DMS79 treated with DMSO at 0.1 percent for 48 hours (cell line): ENCODE measurements around the gene ACAT2.
"Not testable (repeated sequence)": the region's sequence is repeated elsewhere in the genome, so short reads cannot be mapped to it uniquely, and the experiment has no call there.

Source experiments
- DNase-seq: peaks from one replicate; lab custom pipeline; 2025; lab: John Stamatoyannopoulos, UW

The ACAT2 gene

DNA sequence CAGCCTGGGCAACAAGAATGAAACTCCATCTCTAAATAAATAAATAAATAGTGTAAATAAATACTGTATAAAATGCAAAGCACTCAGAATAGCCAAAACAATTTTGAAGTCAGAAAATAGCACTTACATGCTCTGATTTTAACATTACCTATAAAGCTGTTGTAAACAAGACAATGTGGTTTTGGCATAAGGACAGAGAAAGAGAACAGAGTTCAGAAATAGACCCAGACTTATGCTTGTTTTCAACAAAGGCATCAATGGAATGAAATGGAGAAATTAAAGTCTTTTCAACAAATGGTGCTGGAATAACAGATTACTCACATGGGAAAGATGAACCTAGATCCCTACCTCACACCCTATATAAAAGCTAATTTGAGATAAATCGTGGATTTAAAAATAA, 10.4 kb downstream of the ACAT2 start:
- no peak for DNase-seq

DNA sequence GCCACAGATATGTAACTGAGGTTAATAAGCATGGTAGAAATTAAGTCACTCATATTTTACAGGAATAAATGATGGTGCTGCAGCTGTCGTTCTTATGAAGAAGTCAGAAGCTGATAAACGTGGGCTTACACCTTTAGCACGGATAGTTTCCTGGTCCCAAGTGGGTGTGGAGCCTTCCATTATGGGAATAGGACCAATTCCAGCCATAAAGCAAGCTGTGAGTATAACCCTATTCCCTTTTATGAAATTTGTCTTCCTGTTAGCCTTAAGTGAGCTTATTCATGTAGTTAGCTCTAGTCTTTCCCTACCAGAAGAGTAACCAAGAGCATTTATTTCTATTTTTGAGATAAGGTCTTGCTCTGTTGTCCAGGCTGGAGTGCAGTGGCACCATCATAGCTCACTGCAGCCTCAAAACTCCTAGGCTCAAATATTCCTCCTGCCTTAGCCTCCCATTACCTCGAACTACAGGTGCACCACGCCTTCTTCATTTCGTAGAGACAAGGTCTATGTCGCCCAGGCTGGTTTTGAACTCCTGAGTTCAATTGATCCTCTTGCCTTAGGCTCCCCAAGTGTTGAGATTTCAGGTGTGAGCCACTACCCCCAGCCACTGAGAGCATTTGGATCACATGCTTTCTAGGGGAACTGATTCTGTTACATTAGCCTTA, 15.5 kb downstream of the ACAT2 start:
- DNase-seq: no peak

DNA sequence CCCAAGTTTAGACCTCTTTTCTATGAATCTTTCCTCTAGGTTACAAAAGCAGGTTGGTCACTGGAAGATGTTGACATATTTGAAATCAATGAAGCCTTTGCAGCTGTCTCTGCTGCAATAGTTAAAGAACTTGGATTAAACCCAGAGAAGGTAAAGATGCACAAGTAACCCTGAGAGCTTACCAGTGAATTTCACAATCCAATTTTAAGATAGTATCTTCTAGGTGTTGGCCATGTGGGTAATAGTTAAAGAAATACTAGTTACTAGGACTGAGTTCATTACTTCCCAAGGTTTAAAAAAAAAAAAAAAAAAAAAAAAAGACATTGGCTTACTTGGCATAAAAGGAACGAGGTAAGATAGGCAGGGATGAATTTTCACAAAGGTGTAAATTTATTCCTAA, 16.3 kb downstream of the ACAT2 start:
- DNase-seq: no peak

DNA sequence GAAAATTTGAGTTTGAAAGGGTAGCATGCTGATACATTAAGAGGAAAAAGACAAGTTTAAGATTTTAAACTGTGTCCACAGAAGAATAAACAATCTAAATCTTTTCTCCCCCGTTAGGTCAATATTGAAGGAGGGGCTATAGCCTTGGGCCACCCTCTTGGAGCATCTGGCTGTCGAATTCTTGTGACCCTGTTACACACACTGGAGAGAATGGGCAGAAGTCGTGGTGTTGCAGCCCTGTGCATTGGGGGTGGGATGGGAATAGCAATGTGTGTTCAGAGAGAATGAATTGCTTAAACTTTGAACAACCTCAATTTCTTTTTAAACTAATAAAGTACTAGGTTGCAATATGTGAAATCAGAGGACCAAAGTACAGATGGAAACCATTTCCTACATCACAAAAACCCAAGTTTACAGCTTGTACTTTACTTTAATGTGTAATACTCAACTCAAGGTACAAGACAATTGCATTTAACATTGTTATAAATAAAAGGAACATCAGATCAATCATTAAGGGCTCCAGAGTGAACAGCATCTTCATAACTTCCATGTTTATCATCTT, 16.8 kb downstream of the ACAT2 start:
- DNase-seq: no peak

DNA sequence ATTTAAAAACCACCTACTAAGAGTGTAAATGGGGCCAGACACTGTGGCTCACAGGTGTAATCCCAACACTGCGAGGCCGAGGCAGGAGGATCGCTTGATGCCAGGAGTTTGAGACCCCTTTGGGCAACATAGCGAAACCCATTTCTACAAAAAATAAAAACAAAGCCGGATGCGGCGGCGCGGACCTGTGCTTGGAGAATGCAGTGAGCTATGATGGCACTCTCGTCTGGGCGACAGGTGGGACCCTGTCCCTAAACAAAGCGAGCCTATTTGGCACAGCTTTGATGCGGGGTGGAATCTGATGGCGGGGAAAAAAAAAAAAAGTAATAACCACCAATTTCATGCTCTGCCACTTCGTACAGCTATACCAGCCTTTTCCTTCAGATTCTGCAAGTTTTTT, 26.4 kb downstream of the ACAT2 start:
- DNase-seq: no peak

DNA sequence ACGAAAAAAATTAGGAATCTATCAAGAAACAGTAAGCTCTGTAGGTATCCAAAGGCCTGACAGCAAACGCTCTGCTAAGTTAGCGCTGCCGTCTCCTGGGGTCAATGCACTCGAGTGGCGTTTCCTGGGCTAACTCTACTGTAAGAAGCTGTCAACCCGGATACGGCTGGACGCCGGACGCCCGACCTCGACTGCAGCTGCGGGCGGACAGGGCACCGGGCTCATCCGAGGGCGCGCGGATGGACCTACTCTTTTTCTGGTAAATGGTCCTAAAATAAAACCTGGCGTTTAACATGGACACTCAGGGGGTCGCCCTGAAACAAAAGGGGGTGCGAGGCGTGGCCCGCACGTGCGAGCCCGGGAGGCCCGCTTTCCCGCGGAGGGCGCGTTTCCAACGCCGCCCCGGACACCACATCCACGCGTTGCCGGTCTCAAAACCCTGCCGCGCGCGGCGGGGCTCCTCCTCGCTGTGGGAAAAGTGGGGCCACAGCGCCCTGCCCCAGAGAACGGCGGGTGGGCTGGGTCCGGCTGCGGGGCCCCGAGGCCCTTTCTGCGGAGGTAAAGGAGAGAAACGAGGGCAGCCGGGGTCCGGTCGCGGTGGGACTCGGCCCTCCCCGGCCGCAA, 27.0 kb downstream of the ACAT2 start:
- DNase-seq: no peak

DNA sequence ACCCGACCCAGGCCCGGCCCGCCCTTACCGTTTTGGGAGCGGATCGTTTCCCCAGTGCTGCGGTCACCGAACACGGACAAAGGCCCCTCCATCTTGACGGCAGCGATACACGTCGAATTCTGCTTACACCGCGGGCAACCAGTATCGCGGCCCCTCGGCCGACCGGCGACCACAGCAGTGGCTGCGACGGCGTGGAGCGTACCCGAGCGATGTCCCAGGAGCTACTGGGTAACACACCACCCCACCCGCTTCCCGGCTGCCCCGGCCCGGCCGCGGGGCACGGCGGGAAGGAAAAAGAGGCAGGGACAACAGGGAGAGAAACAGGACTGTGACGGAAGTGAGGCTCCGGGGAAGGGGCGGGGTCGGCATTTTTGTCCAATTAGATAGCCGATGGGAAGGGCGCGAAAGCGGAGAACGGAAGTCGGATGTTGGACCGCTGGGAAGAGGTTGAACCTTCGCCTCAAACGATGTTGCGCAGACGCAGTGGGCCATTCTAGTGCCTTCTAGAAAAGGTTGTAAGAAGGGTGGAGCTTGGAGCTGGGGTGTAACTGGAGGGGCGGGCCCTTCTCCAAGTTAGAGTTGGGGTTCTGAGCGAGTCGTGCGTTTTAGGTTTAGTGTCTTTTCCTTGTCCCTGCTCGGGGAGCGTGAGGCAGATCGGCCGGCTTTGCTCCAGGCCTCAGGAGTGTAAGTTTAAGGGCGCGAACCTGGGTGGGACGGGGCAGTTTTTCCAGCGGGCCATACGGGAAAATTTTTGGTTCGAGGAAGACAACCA, 27.7 kb downstream of the ACAT2 start, which contains the start of gene TCP1:
Gene TCP1 (minus strand): TSS at position 226 of the 772 bp plus-strand sequence. CDS start 134 bp downstream, at position 92.
- DNase-seq: peak; percentile 99

DNA sequence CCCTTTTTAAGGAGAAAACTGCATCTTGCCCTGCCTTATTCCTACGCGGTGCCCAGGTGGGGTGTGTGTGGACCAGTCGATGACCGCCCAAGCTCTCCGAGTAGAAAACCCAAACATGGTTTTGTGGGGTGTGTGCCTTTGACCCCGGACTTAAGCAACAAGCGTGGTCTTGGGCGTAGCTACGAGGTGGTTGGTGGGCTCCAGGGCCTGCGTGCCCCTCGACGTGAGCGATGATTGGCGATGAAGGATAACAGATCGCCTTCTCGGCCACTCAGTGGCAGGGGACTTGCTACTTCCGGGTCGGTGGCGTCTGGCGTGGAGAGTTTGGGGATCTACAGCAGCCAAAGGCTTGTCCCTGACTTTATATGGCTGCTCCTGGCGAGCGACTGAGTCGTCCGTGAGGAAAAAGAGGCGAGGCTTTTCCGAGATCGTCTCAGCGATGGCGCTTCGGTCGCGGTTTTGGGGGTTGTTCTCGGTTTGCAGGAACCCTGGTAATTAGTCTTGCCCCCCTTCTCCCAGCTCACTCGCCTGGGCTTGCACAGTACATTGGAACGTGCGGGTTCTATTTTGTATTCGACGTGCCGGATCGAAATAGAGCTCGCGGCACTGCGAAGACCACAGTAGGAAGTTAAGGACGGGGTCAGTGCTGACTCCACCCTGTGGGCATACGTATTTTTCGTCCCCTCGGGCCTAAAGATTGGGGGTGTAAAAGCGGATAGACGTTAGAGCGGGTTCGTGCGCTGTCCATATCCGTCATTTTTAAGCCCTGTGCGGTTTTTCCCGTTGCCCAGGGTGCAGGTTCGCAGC, 28.5 kb downstream of the ACAT2 start, which contains the start of gene MRPL18:
Gene MRPL18 (plus strand): TSS at position 319 of the 807 bp plus-strand sequence. CDS start 121 bp downstream, at position 440.
- peak; percentile 95 for DNase-seq

DNA sequence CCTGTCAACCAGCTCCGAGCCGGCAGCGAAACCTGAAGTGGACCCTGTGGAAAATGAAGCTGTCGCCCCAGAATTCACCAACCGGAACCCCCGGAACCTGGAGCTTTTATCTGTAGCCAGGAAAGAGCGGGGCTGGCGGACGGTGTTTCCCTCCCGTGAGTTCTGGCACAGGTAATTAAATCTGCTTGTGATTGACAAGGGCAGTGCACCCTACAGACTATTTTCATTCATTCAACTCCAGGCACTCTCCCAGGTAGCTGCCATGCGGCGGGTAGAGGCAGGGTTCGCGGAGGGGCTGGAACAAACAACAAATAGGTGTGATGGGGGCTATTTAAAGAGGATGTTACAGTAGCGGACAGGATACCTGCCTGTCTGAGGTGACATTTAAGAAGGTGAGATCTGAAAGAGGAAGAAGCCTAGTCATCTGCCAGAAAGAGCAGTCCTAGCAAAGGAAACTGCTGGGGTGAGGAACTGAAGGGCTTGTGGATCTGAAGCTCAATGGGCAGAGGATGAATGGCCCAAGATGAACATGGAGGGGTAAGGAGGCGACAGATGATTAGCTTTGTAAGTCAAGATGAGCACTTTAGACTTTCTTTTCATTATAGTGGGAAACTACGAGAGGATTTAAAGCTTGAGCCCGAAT, 29.2 kb downstream of the ACAT2 start:
- peak; percentile 32 for DNase-seq

DNA sequence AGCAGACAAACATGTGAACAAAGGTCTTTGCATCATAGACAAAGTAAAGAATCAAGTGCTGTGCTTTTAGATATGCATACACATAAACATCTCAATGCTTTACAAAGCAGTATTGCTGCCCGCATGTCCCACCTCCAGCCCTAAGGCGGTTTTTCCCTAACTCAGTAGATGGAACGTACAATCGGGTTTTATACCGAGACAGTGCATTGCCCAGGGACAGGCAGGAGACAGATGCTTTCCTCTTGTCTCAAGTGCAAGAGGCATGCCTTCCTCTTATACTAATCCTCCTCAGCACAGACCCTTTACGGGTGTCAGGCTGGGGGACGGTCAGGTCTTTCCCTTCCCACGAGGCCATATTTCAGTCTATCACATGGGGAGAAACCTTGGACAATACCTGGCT, 33.1 kb downstream of the ACAT2 start:
- DNase-seq: not testable (repeated sequence)

DNA sequence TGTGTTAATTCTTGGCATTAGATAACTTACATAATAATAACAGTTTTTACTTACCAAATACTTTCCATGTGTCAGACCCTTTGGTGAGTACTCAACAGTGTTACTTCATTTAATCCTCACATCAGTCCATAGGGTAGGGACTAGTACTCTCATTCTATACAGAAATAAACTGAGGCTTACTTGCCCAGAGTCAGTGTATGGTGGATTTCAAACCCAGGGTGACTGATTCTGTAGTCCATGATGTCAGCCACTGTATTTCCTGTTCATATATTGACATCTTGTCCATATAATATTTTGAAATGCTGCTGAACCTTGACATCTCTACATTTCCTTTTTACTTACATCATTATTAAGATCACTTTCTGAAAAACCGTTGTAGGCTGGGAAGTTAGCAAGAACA, 35.7 kb downstream of the ACAT2 start:
- DNase-seq: no peak

DNA sequence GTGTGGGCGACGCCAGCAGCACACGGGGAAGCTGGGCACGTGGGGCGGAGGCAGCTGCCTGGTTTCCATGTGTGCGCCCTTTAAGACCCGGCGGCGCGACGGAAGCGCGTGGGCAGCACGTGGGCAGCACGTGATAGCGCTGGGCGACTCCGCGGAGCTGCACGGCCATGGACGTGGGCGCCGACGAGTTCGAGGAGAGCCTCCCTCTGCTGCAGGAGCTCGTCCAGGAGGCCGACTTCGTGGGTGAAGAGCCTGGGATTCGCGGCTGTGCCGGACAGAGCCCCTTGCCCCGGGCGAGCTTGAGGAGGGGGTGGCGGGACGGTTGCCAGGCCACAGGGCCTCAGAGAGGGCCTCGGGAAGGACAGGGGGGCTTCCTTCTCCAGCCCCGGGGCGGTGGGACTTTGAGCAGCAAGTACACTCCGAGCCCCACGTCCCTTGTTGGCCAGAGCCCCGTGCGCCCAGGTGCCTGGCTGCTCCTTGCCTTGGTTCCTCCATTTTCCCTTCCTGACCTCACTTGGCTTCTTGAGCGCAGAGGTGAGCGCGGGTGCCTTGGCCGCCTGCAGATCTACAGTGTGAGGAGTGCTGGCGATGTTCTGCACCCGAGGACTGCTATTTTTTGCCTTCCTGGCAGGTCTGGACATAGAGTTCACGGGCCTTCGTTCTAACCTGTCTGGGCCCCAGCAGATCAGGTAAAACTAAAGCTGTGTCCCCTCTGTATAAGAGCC, 38.5 kb downstream of the ACAT2 start, which contains the start of gene PNLDC1:
Gene PNLDC1 (plus strand): TSS at position 136 of the 725 bp plus-strand sequence. CDS start 32 bp downstream, at position 168.
- no peak for DNase-seq

DNA sequence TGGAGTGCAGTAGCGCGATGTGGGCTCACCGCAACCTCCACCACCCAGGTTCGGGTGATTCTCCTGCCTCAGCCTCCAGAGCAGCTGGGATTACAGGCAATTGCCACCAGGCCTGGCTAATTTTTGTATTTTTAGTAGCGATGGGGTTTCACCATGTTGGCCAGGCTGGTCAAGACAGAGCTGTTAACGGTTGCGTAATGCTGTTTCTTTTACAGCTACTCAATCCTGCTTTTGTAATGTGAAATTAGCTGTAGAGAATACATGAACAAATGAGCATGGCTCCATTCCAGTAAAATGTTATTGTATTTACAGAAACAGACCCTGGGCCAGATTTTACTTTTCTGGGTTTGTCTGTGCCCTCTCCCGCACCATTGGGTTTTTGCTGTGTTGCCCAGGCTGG, 40.1 kb downstream of the ACAT2 start:
- DNase-seq: no peak

DNA sequence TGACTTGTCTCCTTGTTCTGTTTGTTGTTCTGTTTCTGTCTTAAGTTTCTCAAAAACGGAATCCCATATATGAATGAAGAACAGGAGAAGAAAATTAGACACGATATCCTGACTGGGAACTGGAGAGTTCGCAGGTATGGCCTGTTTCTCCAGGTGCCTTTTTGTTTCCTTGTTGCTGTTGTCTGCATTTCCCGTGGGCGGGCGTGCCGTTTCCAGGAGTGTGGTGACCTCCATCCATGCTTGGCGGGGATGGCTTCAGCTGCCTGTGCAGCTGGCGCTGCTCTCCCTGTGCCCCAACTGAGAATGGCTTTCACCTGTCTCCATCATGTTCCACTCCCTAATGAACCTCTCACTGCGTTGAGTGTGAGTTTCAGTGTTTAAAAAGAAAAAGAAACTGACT, 42.7 kb downstream of the ACAT2 start:
- DNase-seq: no peak

DNA sequence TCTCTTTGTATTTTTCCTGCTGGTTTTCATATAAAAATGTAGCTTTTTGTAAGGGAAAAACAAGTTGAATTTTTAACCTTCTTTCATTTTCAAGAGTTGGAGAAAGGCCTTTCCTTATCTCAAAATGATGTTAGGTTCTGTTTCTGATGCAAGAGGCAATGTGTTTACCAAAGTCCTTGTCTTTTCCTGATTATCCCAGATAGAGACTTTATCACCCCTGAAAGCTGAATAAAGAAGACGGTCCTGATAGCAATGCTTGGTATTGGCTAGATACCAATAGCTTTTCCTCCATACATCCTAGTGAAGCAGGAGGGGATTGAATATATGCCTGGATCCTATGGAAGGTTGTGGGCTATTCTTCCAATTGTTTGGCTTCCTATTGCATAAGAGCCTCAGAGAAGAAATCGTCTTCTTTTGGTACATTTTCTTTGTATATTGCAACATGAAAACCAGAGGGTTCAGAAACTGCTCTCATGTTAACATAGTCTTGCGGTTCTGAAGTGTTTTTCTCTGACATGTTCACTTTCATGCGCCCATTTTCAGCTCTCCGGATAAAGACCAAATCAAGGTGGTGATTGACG, 43.7 kb downstream of the ACAT2 start:
- DNase-seq: no peak

DNA sequence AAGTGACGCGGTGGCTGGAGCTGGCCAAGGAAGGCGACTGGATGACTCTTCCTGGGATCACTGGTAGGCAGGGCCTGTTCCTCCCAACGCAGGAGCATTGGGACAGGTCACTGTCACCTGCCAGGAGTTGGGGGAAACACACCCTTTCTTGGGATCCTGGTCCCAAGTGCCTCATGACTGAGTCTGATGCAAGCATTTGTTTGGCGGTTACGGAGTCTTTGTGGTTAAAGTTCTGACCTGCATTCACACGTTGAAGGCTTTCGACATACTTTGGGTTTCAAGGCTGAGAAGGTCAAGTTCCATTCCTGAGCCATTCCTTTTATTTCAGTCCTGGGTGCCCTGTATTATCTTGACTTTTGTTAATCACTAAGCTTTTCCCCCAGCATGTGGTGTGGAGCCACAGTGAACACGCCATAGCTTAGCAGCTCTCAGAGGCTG, 44.2 kb downstream of the ACAT2 start:
- no peak for DNase-seq

DNA sequence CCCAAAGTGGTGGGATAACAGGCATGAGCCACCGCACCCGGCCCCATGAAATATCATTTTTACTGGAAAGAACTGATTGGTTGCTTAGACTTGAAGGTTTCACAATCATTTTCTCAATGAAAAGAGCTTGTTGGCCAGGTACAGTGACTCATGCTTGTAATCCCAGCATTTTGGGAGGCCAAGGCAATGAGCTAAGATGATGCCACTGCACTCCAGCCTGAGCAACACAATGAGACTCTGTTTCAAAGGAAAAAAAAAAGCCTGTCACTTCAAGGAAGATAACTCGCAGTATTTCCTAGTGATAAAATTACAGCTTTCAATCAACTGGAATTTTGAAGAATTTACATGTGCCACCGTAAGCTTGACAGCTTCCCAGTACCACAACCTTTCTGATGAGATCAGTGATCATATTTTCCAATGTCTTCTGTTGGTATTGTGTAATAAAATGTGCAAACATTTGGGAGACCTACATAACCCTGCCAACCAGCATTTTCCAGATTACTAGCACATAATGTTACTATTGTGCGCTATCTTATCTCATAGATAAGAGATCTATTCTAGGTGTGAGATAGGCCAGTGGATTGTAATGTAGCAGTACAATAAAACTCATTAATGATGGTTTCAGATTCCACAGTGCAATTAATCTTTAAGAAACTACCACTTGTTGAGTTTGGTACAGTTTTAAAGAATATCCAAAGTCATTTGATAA, 45.5 kb downstream of the ACAT2 start:
- DNase-seq: no peak

DNA sequence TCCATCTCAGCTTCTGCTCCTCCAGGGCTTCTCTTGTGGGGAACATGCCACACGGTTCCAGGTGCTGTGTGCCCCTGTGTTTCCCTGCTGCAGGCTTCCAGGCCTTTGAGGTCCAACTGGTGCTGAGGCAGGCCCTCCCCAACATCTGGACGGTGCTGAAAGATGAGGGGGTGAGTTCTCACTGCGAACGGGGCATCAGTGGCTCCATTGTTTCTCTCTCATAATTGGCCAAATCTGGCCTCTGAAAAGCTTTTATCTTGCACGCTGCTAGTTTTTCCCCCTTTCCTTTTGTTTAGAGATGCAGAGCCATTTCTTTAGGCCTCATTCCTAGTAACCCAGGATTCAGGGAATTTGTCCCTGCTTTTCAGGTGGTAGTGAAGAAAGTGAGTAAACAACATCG, 46.8 kb downstream of the ACAT2 start:
- no peak for DNase-seq

DNA sequence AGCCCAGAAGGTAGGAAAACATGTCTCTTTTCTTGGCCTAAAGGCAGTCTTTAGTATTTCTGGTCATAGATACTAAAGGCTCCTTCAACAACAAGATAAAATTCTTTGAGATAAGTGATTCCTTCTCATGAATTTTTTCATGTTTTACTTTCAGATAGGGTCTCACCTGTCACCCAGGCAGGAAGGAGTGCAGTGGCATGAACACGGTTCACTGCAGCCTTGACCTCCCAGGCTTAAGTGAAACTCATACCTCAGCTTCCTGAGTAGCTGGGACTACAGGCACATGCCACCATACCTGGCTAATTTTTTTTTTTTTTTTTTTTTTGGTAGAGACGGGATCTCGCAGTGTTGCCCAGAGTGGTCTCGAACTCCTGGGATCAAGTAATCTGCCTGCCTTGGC, 47.3 kb downstream of the ACAT2 start:
- DNase-seq: no peak
